K562 (cell line): ENCODE measurements around the gene TIMP1. TPM values are rescaled to one million over a fixed set of nuclear protein-coding genes. Genes with fewer than 3 reads are reported as not detected.

Source experiments
- ADNP ChIP-seq: fragments of 200-800 bp; sonication (Bioruptor generic); IDR thresholded peaks from 2 replicates; pipeline ENCODE4 v1.6.1; 2016; ENCODE audit warnings: missing genetic modification characterization, missing compliant biosample characterization
- ATF7 ChIP-seq: fragments of 450-650 bp; IDR thresholded peaks from 2 replicates; pipeline ENCODE4 v1.7.1; 2014; ENCODE audit warnings: mild to moderate bottlenecking, moderate library complexity
- CBX2 ChIP-seq: fragments of 200-600 bp; sonication (generic); IDR thresholded peaks from one replicate; pipeline ENCODE4 v1.6.1; 2012; ENCODE audit warnings: mild to moderate bottlenecking, low read length, inconsistent platforms; ENCODE audit not compliant: insufficient read depth, poor library complexity, severe bottlenecking
- CREBBP ChIP-seq: IDR thresholded peaks from one replicate; pipeline ENCODE4 v1.6.1; 2012; ENCODE audit warnings: low read depth, mild to moderate bottlenecking, control low read depth, inconsistent platforms, low read length
- DACH1 ChIP-seq: fragments of 450-650 bp; IDR thresholded peaks from 2 replicates; pipeline ENCODE4 v1.6.1; 2018; ENCODE audit not compliant: partially characterized antibody
- ETV5 ChIP-seq: sonication (generic); formaldehyde crosslinking; IDR thresholded peaks from 2 replicates; pipeline ENCODE4 v1.4.0; 2020; ENCODE audit warnings: low read depth, mild to moderate bottlenecking, missing genetic modification reagents
- FUS ChIP-seq: fragments of 200-400 bp; formaldehyde crosslinking; optimal IDR thresholded peaks from 2 replicates; pipeline ENCODE3; 2017; ENCODE audit warnings: low read depth, low read length
- GATA2 ChIP-seq: sonication (generic); formaldehyde crosslinking; IDR thresholded peaks from 2 replicates; pipeline ENCODE4 v1.4.0; 2020; ENCODE audit warnings: mild to moderate bottlenecking, missing genetic modification reagents
- HIVEP1 ChIP-seq: fragments of 250-450 bp; sonication (Bioruptor Pico); IDR thresholded peaks from 2 replicates; pipeline ENCODE4 v1.4.0; 2020; ENCODE audit warnings: mild to moderate bottlenecking
- NR3C1 ChIP-seq: sonication (generic); formaldehyde crosslinking; IDR thresholded peaks from 2 replicates; pipeline ENCODE4 v1.8.1; 2022; ENCODE audit warnings: missing genetic modification reagents
- POU5F1 ChIP-seq: fragments of 150-350 bp; IDR thresholded peaks from 2 replicates; pipeline ENCODE4 v1.6.1; 2014; ENCODE audit warnings: borderline replicate concordance, low read length, low read depth, mild to moderate bottlenecking; ENCODE audit not compliant: partially characterized antibody
- RAD21 ChIP-seq, 2 experiments: fragments of 250-450 bp in 1 of 2; fragments of 450-650 bp in 1 of 2; sonication (Bioruptor Pico) in 1 of 2; formaldehyde crosslinking in 1 of 2; IDR thresholded peaks in 1 of 2; conservative IDR thresholded peaks in 1 of 2; 2 replicates each; pipeline versions ENCODE4 v1.4.0 to v1.8.0; 2020 to 2022; ENCODE audit warnings: mild to moderate bottlenecking in 2 of 2, moderate library complexity in 1 of 2
- RBM39 ChIP-seq: fragments of 200-400 bp; formaldehyde crosslinking; optimal IDR thresholded peaks from 2 replicates; pipeline ENCODE3; 2018; ENCODE audit warnings: low read depth, low read length
- SAP30 ChIP-seq: fragments of 200-600 bp; sonication (generic); IDR thresholded peaks from 2 replicates; pipeline ENCODE4 v1.6.1; 2012; ENCODE audit warnings: borderline replicate concordance, low read depth, mild to moderate bottlenecking, moderate library complexity, low read length, control low read depth, inconsistent platforms; ENCODE audit not compliant: insufficient read depth, poor library complexity, severe bottlenecking
- STAG1 ChIP-seq: sonication (generic); formaldehyde crosslinking; IDR thresholded peaks from 2 replicates; pipeline ENCODE4 v1.5.0; 2020; ENCODE audit warnings: missing genetic modification reagents, borderline replicate concordance
- TAF1 ChIP-seq: IDR thresholded peaks from 2 replicates; pipeline ENCODE4 v1.6.1; 2011; ENCODE audit warnings: mild to moderate bottlenecking, low read length, moderate library complexity; ENCODE audit not compliant: insufficient read depth, control insufficient read depth, severe bottlenecking; ENCODE audit errors: extremely low read depth
- TAF9B ChIP-seq: fragments of 450-650 bp; IDR thresholded peaks from 2 replicates; pipeline ENCODE4 v1.6.1; 2018; ENCODE audit warnings: mild to moderate bottlenecking; ENCODE audit not compliant: partially characterized antibody
- TCF3 ChIP-seq: sonication (generic); formaldehyde crosslinking; IDR thresholded peaks from 2 replicates; pipeline ENCODE4 v1.4.0; 2020; ENCODE audit warnings: mild to moderate bottlenecking, missing genetic modification reagents
- TCF7L2 ChIP-seq: fragments of 150-350 bp; IDR thresholded peaks from 2 replicates; pipeline ENCODE4 v1.6.1; 2016; ENCODE audit warnings: low read depth, mild to moderate bottlenecking, low read length, moderate library complexity
- TOE1 ChIP-seq, 2 experiments: fragments of 450-650 bp in 1 of 2; sonication (generic) in 1 of 2; formaldehyde crosslinking in 1 of 2; IDR thresholded peaks; 2 replicates each; pipeline versions ENCODE4 v1.7.1 to v1.8.0; 2016 to 2022; ENCODE audit warnings: borderline replicate concordance in 2 of 2, mild to moderate bottlenecking in 2 of 2, antibody characterized with exemption in 1 of 2, inconsistent platforms in 1 of 2, low read depth in 1 of 2, missing genetic modification reagents in 1 of 2, moderate library complexity in 1 of 2
- polyA plus RNA-seq, 8 experiments: library from polyadenylated mRNA; depleted of rRNA in 4 of 8; stranded (reverse) in 5 of 8; unstranded in 3 of 8; fragments of >200 nt; fragmentation: Nextera tagmentation in 2 of 8; fragmentation: Illumina TruSeq in 1 of 8; extraction: Ambion mirVana in 2 of 8; extraction: Trizol in 1 of 8; gene quantifications; 2 replicates each; pipeline versions ENCODE4 v1.2.1 to v1.2.3, GENCODE V29; 2011 to 2014; ENCODE audit warnings: inconsistent platforms in 1 of 8, missing spikeins in 1 of 8
- total RNA-seq, 7 experiments: library from RNA; depleted of rRNA in 6 of 7; stranded (reverse); fragments of >200 nt in 6 of 7; fragmentation: Illumina TruSeq in 2 of 7; extraction: Trizol in 2 of 7; gene quantifications; 2 replicates each; pipeline versions ENCODE4 v1.2.1 to v1.2.3, GENCODE V29; 2011 to 2021; ENCODE audit warnings: low replicate concordance in 1 of 7
- TF ChIP-seq, protein P1 (sequence below): sonication (generic); formaldehyde crosslinking; IDR thresholded peaks from 2 replicates; pipeline ENCODE4 v1.8.1; 2022; ENCODE audit warnings: missing genetic modification reagents
- TF ChIP-seq, protein P2 (sequence below): fragments of 450-650 bp; formaldehyde crosslinking; IDR thresholded peaks from 2 replicates; pipeline ENCODE4 v1.4.0; 2020; ENCODE audit warnings: mild to moderate bottlenecking, moderate library complexity
- TF ChIP-seq, protein P3 (sequence below): fragments of 450-650 bp; IDR thresholded peaks from 2 replicates; pipeline ENCODE4 v1.6.1; 2016; ENCODE audit warnings: low read depth, mild to moderate bottlenecking, moderate library complexity

Gene TIMP1
- total and polyA plus RNA-seq, 9 of the 15 experiments (the other 6 are each of a cell fraction or from before 2014, with no cell fraction given): 115 to 699 (median 273) TPM

DNA sequence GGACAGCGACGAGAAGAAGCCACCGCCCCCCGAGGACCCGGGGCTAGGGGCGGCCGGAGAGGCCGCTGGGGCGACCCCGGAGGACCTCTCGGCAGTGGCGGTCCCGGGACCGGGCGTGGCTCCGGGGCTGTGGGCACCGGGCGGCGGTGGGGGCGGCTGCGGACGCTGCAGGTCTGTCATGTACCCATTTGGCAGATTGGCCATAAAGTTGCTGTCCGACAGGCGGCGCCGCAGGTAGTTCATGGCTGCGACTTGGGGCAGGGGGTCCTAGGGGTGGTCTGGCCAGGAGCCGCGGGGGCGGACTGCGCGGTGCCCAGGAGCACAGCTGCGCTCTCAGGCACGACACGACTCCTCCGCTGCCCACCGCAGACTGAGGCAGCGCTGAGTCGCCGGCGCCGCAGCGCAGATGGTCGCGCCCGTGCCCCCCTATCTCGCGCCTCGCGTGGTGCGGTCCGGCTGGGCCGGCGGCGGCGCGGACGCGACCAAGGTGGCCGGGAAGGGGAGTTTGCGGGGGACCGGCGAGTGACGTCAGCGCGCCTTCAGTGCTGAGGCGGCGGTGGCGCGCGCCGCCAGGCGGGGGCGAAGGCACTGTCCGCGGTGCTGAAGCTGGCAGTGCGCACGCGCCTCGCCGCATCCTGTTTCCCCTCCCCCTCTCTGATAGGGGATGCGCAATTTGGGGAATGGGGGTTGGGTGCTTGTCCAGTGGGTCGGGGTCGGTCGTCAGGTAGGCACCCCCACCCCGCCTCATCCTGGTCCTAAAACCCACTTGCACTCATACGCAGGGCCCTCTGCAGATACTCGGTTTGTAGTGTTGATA lies 37.5 kb downstream of the TIMP1 start, which contains the start of gene SYN1 (continued):
- TF ChIP-seq GATA2 (CRISPR knock-in tag) (no peak), SAP30 (no peak), NR3C1 (CRISPR knock-in tag) (peak; percentile 49; the same call in 1 of the 2 replicates), POU5F1 (no peak), ADNP (tag) (peak; percentile 66; the same call in 1 of the 2 replicates), FUS (peak; percentile 44), DACH1 (no peak), ETV5 (CRISPR knock-in tag) (peak; percentile 4; the same call in 1 of the 2 replicates), STAG1 (CRISPR knock-in tag) (0 out of 2 replicates have a peak, but pooled peaks have one; percentile 15), ATF7 (peak; percentile 100), TOE1 (IDR thresholded peaks at IDR 0.05; ENCODE audit: borderline replicate concordance) (no peak), TOE1 (CRISPR knock-in tag; IDR thresholded peaks at IDR 0.05; ENCODE audit: borderline replicate concordance, low read depth) (peak; percentile 88), RBM39 (no peak), TCF3 (CRISPR knock-in tag) (peak; percentile 14; the same call in 1 of the 2 replicates), TAF1 (no peak), TCF7L2 (peak; percentile 96), RAD21 (CRISPR knock-in tag; conservative IDR thresholded peaks at IDR 0.05 in 1 of 2, IDR thresholded peaks at IDR 0.05 in 1 of 2) (no peak; a peak in 2 of 4 replicates), CREBBP (no peak), CBX2 (no peak), TAF9B (no peak), HIVEP1 (CRISPR knock-in tag) (no peak)
- TF ChIP-seq, protein P1, sequence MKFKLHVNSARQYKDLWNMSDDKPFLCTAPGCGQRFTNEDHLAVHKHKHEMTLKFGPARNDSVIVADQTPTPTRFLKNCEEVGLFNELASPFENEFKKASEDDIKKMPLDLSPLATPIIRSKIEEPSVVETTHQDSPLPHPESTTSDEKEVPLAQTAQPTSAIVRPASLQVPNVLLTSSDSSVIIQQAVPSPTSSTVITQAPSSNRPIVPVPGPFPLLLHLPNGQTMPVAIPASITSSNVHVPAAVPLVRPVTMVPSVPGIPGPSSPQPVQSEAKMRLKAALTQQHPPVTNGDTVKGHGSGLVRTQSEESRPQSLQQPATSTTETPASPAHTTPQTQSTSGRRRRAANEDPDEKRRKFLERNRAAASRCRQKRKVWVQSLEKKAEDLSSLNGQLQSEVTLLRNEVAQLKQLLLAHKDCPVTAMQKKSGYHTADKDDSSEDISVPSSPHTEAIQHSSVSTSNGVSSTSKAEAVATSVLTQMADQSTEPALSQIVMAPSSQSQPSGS (CRISPR knock-in tag): peak; percentile 98
- TF ChIP-seq, protein P2, sequence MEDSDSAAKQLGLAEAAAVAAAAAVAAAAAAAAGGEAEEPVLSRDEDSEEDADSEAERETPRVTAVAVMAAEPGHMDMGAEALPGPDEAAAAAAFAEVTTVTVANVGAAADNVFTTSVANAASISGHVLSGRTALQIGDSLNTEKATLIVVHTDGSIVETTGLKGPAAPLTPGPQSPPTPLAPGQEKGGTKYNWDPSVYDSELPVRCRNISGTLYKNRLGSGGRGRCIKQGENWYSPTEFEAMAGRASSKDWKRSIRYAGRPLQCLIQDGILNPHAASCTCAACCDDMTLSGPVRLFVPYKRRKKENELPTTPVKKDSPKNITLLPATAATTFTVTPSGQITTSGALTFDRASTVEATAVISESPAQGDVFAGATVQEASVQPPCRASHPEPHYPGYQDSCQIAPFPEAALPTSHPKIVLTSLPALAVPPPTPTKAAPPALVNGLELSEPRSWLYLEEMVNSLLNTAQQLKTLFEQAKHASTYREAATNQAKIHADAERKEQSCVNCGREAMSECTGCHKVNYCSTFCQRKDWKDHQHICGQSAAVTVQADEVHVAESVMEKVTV (CRISPR knock-in tag): no peak
- TF ChIP-seq, protein P3, sequence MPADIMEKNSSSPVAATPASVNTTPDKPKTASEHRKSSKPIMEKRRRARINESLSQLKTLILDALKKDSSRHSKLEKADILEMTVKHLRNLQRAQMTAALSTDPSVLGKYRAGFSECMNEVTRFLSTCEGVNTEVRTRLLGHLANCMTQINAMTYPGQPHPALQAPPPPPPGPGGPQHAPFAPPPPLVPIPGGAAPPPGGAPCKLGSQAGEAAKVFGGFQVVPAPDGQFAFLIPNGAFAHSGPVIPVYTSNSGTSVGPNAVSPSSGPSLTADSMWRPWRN: no peak
